AG04450 (cell line): ENCODE measurements around the gene COQ8B. TPM values are rescaled to one million over a fixed set of nuclear protein-coding genes. Genes with fewer than 3 reads are reported as not detected.

Experiments used
- CTCF ChIA-PET: fragments of 300-600, 350-600 bp; formaldehyde crosslinking; extraction: SDS; loops from one replicate; lab custom pipeline; 2022; ENCODE audit warnings: antibody characterized with exemption, inconsistent platforms; lab: Charles Lee
- POLR2A ChIA-PET: fragments of 350-600 bp; formaldehyde crosslinking; extraction: SDS; loops from one replicate; lab custom pipeline; 2021; ENCODE audit warnings: antibody characterized with exemption, inconsistent platforms; lab: Yijun Ruan, JAX
- DNase-seq: peaks from one replicate; pipeline ENCODE4 v3.0.0-alpha.2; 2011; ENCODE audit warnings: low read depth, low spot score
- H3K27ac ChIP-seq: one replicate; pipeline ENCODE4 v1.5.1; 2012; ENCODE audit warnings: low read depth, low read length, control low read depth
- H3K27me3 ChIP-seq: one replicate; pipeline ENCODE4 v1.6.0; 2012; ENCODE audit warnings: low read length; ENCODE audit not compliant: control insufficient read depth, insufficient read depth
- H3K4me3 ChIP-seq: 2 replicates; pipeline ENCODE4 v1.5.1; 2011; ENCODE audit warnings: mild to moderate bottlenecking, low read depth, low read length, control low read depth
- H3K9me3 ChIP-seq: 2 replicates; pipeline ENCODE4 v1.5.1; 2012; ENCODE audit warnings: low read length; ENCODE audit not compliant: control insufficient read depth, insufficient read depth
- CTCF ChIP-seq: IDR thresholded peaks from 2 replicates; pipeline ENCODE4 v1.5.1; 2011; ENCODE audit warnings: low read depth, low read length, control low read depth, inconsistent platforms
- polyA plus RNA-seq: library from polyadenylated mRNA; depleted of rRNA; stranded (reverse); fragments of >200 nt; gene quantifications from 2 replicates; pipeline ENCODE4 v1.2.3, GENCODE V29; 2011

COQ8B gene
- polyA plus RNA-seq, 1 experiment = 16.0 TPM

DNA sequence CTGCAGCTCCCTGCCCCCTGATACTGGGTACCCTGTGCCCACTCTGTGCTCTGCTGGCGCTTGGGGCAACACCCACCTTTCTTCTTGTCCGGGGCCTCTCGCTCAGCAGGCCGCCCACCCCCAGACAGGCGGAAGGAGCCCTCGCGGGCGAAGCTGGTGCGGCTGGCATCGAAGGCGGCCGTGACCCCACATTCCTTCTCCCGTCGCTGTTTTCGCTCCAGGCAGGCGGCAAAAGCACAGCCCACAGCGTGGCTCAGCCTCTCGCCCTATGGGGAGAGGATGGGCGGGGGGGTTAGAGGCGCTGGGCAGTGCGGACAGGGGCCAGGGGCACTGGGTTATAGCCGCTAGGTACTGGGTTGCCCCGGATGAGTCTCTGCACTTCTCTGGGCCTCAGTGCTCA, 39.5 kb downstream of the COQ8B start:
- Histone ChIP-seq H3K9me3 (no peaks in the 10 kb centered on the region; the same call in 1 of the 2 replicates), H3K4me3 (no peak overlapping the region), H3K27me3 (no peaks in the 10 kb centered on the region), H3K27ac (no peak overlapping the region)
- ChIA-PET CTCF (no interaction called here), POLR2A (no interaction called here)
- no peak for DNase-seq
- no peak for TF ChIP-seq CTCF

GRCh38 chr19:40674291-40674690, 42.4 kb downstream of the COQ8B start:
- no peak for TF ChIP-seq CTCF
- ChIA-PET CTCF (no interaction called here), POLR2A (no interaction called here)
- H3K4me3 ChIP-seq = no peak overlapping the region
- H3K9me3 ChIP-seq = peaks cover 14% of the 10 kb centered on the region
- no peak for DNase-seq
- H3K27me3 ChIP-seq = no peaks in the 10 kb centered on the region
- H3K27ac ChIP-seq = no peak overlapping the region

DNA sequence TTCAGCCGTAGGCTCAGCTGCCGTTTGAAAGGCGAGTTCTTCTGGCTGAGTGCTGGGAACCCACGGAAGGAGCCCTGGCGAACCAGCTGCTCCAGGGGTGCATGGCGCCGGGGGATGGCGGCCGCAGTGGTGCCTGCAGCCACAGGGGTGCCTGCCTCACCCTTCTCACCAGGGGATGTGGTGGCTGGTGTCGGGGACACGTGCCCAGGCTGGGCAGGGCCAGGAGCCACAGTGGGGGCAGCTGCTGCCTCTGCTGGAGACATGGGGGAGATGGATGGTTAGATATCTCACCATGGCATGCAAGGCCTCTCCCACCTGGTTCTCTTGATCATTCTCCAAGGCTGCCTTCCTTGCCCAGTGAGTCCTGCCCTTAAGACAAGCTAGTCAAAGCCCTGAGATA, 43.3 kb downstream of the COQ8B start:
- POLR2A ChIA-PET = interaction anchor here (1.0 kb wide), 1 partner anchor 9 kb away, joined by 3 read pairs; no protein-coding TSS in a partner anchor
- DNase-seq = no peak
- CTCF ChIA-PET = no interaction called here
- Histone ChIP-seq H3K27me3 (no peaks in the 10 kb centered on the region), H3K4me3 (no peak overlapping the region), H3K27ac (no peak overlapping the region), H3K9me3 (peaks cover 15% of the 10 kb centered on the region)
- no peak for TF ChIP-seq CTCF

DNA sequence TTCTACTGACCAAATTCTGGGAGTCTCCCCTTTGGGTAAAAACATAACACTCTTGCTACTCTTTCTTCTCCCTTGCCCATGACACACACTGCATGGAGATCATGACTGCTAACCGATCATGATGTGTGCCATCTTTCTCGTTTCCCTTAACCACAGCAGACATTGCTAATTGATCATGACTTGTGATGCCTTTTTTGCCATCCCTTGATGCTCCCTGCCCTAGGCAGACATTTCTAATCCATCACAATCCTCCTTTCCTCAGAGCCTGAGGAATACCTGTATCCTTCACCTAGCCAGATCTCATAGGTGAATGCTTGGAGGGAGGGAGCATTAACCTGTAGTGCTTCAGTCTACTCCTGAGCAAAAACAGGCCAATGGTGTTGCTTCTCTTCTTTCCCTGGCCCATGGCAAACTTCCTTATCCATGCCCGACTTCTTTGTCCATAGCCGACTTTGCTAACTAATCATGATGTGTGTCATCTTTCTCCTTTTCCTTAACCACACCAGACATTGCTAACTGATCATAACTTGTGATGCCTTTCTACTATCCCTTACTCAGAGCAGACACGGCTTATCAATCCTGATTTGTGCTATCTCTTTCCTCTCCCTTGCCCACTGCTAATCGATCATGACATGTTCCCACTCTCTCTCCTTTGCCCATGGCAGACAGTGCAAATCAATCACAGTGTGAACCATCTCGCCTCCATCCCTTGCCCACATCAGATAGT, 44.0 kb downstream of the COQ8B start:
- Histone ChIP-seq H3K9me3 (peaks cover 15% of the 10 kb centered on the region), H3K27ac (no peak overlapping the region), H3K4me3 (no peak overlapping the region), H3K27me3 (no peaks in the 10 kb centered on the region)
- DNase-seq = no peak
- no peak for TF ChIP-seq CTCF
- CTCF ChIA-PET = no interaction called here
- POLR2A ChIA-PET = interaction anchor here (0.6 to 1.0 kb wide), 2 partner anchors 8 to 97 kb away, joined by 3 to 4 read pairs; no protein-coding TSS in a partner anchor

DNA sequence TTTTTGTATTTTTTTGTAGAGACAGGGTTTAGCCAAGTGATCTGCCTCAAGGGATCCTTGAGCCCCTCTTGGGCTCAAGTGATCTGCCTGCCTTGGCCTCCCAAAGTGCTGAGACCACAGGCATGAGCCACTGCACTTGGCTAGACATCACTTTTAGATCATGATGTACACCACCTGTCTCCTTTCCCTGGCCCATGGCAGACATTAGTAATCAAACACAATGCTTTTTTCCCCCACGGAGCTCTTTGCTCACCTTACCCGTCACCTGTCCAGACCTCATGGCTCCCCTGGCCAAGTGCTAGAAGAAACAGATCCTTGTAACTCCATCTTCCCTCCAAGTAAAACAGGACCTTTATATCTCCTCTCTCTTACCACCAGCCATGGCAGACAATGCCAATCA, 44.6 kb downstream of the COQ8B start:
- POLR2A ChIA-PET = interaction anchor here (0.7 kb wide), 1 partner anchor 9 kb away, joined by 3 read pairs; no protein-coding TSS in a partner anchor
- Histone ChIP-seq H3K9me3 (peaks cover 15% of the 10 kb centered on the region), H3K27me3 (no peaks in the 10 kb centered on the region), H3K4me3 (no peak overlapping the region), H3K27ac (no peak overlapping the region)
- CTCF ChIA-PET = interaction anchor here (1.4 kb wide), 1 partner anchor 135 kb away, joined by 3 read pairs; no protein-coding TSS in a partner anchor
- no peak for DNase-seq
- no peak for TF ChIP-seq CTCF
